GM11168 (cell line): ENCODE data around the gene NT5C2.
"Not testable (repeated sequence)": the region's sequence is repeated elsewhere in the genome, so short reads cannot be mapped to it uniquely, and the experiment has no call there.

ENCODE experiments used
- in situ Hi-C: fragments of 300-500 bp; cut with MboI; formaldehyde crosslinking; loops from one replicate; pipeline ENCODE4 v1.12.0; 2022; ENCODE audit warnings: low sequenced_read_pairs; ENCODE audit not compliant: unreplicated experiment

The NT5C2 gene

DNA sequence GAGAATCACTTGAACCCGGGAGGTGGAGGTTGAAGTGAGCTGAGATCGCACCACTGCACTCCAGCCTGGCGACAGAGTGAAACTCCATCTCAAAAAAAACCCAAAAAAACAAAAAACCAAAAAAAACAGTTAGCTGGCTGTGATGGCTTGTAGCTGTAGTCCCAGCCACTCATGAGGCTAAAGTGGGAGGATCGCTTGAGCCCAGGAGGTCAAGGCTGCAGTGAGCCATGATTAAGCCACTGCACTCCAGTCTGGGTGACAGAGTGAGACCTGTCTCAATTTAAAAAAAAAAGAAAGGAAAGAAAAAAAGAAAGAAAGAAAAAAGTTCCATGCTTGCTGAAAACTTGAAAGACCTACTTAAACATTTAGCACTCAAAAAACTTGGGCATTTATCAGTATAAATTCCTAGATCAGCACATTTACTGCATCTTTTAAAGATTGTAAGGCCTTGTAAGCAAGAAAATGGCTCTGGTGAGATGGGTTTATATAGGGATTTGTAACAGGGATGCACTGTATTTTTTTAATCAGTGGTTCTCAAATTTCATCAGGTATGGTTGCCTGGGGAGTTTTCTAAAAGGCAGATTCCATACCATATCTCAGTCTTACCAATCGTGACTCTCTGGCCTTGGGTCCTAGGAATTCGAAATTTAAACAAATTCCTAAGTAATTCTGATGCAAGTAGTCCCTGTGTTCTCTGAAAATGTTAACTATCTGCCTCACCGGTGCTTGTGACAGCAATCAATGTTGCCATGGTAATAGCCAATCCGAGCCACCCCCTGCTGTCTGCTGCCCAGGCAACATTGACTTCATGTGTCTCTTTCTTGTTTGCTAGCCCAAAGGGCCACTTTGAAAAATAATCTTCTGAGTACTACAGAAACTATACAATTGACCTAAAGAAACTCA, 11.5 kb upstream of the NT5C2 start:
- in situ Hi-C loops: no loop called here

DNA sequence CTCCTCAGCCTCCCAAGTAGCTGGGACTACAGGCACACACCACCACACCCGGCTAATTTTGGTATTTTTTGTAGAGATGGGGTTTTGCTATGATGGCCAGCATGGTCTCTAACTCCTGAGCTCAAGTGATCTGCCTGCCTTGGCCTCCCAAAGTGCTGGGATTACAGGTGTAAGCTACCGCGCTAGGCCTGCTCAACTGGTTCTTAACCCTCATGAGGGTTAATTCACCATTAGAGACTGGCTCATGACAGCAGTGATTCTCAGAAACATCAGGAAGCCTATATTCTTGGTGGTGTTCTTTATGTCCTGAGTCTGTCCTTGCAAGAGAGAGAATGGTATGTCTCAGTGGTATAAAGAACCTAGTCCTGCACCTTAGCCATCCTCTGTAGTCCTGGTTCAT, 10.4 kb upstream of the NT5C2 start:
- in situ Hi-C loops: no loop called here

DNA sequence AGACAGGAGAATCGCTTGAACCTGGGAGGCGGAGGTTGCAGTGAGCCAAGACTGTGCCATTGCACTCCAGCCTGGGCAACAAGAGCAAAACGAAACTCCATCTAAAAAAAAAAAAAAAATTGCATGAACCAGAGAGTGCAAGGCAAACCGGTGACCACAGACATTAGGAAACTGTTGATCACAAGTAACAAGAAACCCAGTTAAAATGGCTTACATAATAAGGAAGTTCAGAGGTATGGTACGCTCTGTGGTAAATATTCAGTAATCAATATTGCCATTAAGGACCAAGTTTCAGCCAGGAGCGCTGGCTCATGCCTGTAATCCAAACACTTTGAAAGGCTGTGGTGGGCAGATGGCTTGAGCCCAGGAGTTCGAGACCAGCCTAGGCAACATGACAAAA, 9.2 kb upstream of the NT5C2 start:
- in situ Hi-C loops: no loop called here

DNA sequence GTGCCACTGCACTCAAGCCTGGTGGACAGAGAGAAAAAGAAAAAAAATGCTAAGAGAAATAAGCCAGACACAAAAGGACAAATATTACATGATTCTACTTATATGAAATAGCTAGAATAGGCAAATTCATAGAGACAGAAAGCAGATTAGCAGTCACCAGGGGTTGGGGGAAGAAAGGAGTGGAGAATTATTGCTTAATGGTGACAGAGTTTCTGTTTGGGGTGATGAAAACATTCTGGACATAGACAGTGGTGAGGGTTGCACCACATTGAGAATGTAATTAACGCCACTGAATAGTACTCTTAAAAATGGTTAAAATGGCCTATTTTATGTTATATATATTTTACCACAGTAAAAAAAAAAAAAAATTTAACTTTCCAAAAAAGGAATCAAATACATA, 6.4 kb upstream of the NT5C2 start:
- in situ Hi-C loops: no loop called here

DNA sequence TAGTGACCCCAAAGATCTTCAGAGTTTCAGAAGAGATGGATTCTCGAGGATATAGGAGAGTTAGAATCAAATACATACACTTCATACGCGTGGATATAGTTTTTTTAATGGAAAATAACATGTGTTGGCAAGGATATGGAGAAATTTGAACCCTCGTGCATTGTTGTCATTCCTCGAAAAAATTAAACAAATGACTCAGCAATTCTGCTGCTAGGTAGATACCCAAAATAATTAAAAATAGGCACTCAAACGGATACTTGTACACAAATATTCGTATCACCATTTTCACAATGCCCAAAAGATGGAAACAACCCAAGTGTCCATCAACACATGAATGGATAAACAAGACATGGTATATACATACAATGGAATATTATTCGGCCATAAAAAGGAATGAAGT, 5.6 kb upstream of the NT5C2 start:
- in situ Hi-C loops: no loop called here

GRCh38 chr10:103197903-103198302, 4.8 kb upstream of the NT5C2 start:
- in situ Hi-C loops: no loop called here

DNA sequence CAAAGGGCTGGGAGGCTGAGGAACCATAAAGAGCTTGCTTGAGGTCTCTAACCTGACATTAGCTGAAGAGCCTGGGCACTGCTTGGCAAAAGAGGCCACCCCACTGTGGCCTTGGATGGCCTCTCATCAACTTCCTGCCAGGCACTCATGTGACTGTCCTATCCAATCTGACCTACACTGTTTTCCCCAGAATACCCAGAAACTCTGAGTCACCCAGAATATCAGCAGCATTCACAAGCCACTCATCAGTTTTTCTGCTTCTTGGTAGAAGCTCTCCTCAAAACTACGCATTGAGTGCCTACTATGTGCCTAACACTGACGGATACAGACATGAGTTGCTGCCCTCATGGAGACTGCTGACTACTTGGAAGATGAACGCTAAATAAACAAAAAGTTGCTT, 4.1 kb upstream of the NT5C2 start:
- in situ Hi-C loops: no loop called here

GRCh38 chr10:103196516-103196915, 3.4 kb upstream of the NT5C2 start:
- in situ Hi-C loops: no loop called here

- in situ Hi-C loops: no loop called here
Measured at GRCh38 chr10:103193820-103194529, 903 bp upstream of the NT5C2 start.

- in situ Hi-C loops: no loop called here
Measured at GRCh38 chr10:103192451-103193106, 493 bp downstream of the NT5C2 start.

GRCh38 chr10:103192089-103192450, 1.0 kb downstream of the NT5C2 start:
- in situ Hi-C loops: no loop called here

DNA sequence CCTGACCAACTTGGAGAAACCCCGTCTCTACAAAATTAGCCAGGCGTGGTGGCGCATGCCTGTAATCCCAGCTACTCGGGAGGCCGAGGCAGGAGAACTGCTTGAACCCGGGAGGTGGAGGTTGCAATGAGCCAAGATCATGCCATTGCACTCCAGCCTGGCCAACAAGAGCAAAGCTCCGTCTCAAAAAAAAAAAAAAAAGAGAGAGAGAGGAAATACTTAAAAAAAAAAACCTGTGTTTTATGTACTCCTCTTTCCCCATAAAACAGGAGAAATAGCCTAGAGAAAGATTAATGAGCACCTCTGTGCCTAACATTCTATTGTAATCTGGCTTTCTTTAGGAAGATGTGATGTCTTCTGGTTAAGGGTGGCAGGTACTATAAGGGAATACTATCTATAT, 1.9 kb downstream of the NT5C2 start:
- in situ Hi-C loops: not testable (repeated sequence)

DNA sequence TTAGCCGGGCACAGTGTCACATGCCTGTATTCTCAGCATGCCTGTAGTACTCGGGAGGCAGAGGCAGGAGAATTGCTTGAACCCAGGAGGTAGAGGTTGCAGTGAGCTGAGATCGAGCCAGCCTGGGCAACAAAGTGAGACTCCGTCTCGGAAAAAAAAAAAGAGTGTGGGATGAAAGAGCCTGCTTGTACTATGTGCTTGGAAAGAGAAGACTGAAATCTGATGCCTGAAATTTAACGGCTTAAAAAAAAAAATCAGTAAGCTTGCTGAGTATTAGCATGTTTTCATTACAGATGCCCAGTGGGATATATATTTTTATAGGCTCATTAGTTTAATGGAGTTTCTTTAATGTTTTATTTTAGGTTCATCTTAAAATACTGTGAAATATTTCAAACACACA, 4.2 kb downstream of the NT5C2 start:
- in situ Hi-C loops: no loop called here

GRCh38 chr10:103186128-103186527, 6.9 kb downstream of the NT5C2 start:
- in situ Hi-C loops: no loop called here

- in situ Hi-C loops: no loop called here
Measured at GRCh38 chr10:103184615-103185014, 8.5 kb downstream of the NT5C2 start.

- in situ Hi-C loops: not testable (repeated sequence)
Measured at GRCh38 chr10:103183991-103184451, 9.1 kb downstream of the NT5C2 start.

DNA sequence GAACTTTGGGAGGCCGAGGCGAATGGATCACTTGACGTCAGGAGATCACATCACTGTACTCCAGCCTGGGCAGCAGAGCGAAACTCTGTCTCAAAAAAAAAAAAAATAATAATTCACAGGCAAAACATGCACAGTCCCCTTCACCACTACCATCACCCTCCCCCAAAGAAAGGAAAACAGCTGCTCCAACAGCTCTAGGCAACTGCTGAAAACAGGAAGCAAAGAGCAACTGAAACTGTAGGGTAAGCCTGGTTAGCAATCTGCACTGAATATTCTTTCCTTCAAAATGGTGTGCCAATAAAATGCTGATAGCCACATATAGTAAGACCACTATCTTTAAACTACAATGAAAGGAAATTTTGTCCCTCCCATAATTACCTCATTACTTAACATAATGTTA, 11.8 kb downstream of the NT5C2 start:
- in situ Hi-C loops: no loop called here

DNA sequence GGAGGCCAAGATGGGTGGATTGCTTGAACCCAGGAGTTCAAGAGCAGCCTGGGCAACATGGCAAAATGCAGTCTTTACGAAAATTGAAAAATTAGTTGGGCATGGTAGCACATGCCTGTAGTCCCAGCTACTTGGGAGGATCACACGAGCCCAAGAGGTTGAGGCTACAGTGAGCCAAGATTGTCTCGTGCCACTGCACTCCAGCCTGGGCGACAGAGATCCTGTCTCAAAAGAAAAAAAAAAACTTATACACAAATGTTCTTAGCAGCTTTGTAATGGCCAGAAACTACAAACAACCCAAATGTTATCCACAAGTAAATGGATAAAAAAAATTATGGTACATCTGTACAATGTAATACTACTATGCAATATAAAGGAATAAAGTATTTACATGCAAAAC, 12.6 kb downstream of the NT5C2 start:
- in situ Hi-C loops: no loop called here

DNA sequence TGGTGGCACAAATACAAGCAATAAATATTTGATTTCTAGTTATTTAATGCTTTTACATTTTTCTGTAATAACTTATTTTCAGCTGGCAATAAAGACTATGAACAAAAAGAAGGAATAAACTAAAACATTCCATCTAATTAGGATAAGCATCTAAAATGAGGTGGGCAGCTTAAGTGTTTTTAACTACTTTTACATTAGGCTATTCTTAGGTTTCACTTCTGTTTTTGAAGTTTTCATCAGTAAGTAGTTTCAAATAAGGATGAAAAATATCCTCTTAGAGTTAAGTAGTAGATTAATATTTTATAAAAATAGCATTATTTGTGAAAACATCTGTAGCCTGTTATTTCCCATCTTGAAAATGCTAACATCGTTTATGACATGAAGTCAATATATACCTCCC, 15.9 kb downstream of the NT5C2 start:
- in situ Hi-C loops: no loop called here

DNA sequence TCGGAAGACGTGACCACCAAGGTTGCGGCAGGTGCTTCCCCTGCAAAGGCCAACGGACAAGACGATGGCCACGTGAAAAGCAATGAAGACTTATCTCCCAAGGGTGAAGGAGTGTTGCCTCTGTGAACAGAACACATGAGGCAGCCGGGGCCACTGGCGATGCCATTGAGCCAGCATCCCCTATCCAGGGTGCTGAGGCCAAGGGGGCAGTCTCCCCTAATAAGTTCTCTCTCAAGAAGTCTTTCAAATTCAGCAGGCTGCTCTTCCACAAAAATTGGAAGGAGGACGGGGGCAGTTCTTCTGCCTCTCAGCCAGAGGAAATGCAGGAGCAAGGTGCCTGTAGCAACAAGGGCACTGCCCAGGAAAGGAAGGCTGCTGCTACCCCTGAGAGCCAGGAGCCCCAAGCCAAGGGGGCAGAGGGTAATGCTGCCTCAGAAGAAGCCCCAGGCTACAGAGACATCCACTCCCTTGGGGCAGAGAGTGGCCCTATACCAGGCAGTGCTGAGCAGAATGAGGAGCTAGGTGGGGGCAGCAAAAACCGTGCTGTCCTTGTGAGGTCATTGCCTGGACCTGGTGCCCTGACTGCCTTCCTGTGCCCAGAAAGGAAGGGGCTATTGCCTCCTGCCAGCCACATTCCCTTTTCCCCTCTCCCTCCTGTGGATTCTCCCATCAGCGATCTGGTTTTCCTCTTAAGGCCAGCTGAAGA, 17.3 kb downstream of the NT5C2 start:
- in situ Hi-C loops: no loop called here

DNA sequence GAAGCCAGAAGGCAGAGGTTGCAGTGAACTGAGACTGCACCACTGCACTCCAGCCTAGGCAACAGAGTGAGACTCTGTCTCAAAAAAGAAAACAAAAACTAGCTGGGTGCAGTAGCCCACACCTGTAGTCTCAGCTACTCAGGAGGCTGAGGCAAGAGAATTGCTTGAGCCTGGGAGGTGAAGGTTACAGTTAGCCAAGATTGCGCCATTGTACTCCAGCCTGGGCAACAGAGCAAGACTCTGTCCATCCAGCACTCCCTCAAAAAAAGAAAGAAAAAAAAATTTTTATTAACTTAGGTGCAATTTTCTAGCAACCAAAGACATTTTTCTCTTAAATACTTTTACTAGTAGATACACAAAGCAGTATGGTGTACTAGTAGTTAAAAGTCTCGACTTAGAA, 18.7 kb downstream of the NT5C2 start:
- in situ Hi-C loops: not testable (repeated sequence)
